Effector memory CD8-positive, alpha-beta T cell (primary cell): ENCODE data around the gene GRID2IP.
A peak's percentile ranks its signal among the peaks of the same experiment; 100 is the strongest.

ENCODE experiments used
- ATAC-seq: fragments of 150-1000 bp; cut with Tn5 transposase; replicated peaks from 2 replicates; pipeline ENCODE4 v1.10.0; 2021; ENCODE audit warnings: mild to moderate bottlenecking, moderate library complexity
- DNase-seq, 3 experiments: peaks; one replicate each; pipeline ENCODE4 v3.0.0; 2021
- H3K27ac Mint-ChIP-seq, 2 donors: one replicate each; pipeline ENCODE4 v1.8.0; 2022; ENCODE audit warnings: mild to moderate bottlenecking in 2 of 2, mixed read lengths in 2 of 2, moderate library complexity in 2 of 2
- H3K27me3 Mint-ChIP-seq, 2 donors: one replicate each; pipeline ENCODE4 v1.8.0; 2022; ENCODE audit warnings: mixed read lengths in 2 of 2
- H3K36me3 Mint-ChIP-seq: one replicate; pipeline ENCODE4 v1.8.0; 2022; ENCODE audit warnings: mild to moderate bottlenecking, moderate library complexity, mixed read lengths; ENCODE audit not compliant: insufficient read depth
- H3K4me1 Mint-ChIP-seq, 2 donors: one replicate each; pipeline ENCODE4 v1.8.0; 2022; ENCODE audit warnings: low read depth in 2 of 2, mixed read lengths in 2 of 2
- H3K4me3 Mint-ChIP-seq, 2 donors: one replicate each; pipeline ENCODE4 v1.8.0; 2022; ENCODE audit warnings: mild to moderate bottlenecking in 2 of 2, mixed read lengths in 2 of 2, moderate library complexity in 2 of 2
- H3K9me3 Mint-ChIP-seq, 2 donors: one replicate each; pipeline ENCODE4 v1.8.0; 2022; ENCODE audit warnings: mixed read lengths in 2 of 2

GRID2IP gene

GRCh38 chr7:6576024-6576866 is 25.0 kb upstream of the GRID2IP start:
- no peak for ATAC-seq
- H3K9me3 Mint-ChIP-seq, result no peaks in the 10 kb centered on the region
- DNase-seq, result no peak
- peaks cover 6 to 10% of the 10 kb centered on the region in 2 donors for H3K27me3 Mint-ChIP-seq
- peak overlapping the region; percentile 86 to 87 for H3K4me3 Mint-ChIP-seq
- H3K4me1 Mint-ChIP-seq, result peaks cover 5 to 13% of the 10 kb centered on the region in 2 donors
- H3K36me3 Mint-ChIP-seq, result peaks cover 16% of the 10 kb centered on the region
- H3K27ac Mint-ChIP-seq, result peak overlapping the region; percentile 38 to 96

DNA sequence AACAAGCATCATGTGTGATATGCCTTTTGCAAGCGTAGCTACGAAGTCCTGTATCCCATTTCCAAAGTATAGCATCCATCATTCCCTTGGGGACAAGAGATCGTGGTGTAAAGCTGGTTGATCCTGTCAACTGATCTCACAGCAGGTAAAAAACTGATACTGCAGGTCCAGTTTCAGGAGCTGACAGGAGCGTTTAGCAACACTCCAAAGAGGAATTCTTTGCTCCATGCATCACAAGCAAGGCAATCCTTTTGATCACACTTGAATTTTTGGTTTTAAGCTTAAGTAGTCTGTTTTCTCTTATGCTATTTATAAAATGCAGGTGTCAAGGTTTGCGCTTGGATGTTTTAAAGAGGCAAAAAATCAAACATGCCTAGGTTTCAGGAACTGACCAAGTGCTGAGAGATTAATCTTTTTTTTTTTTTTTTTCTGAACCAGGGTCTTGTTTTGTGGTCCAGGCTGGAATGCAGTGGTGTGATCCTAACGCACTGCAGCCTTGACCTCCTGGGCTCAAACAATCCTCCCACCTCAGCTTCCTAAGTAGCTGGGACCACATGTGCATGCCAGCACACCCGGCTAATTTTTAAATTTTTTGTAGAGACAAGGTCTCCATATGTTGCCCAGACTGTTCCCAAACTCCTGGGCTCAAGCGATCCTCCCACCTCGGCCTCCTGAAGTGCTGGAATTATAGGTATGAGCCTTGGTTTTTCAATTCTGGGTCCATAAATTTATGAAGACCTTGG is 24.2 kb upstream of the GRID2IP start:
- ATAC-seq, result no peak

GRCh38 chr7:6571160-6571779 is 20.0 kb upstream of the GRID2IP start:
- H3K4me1 Mint-ChIP-seq, result peaks cover 0 to under 1% of the 10 kb centered on the region in 2 donors
- H3K9me3 Mint-ChIP-seq, result no peaks in the 10 kb centered on the region
- H3K4me3 Mint-ChIP-seq, result no peak overlapping the region
- no peaks in the 10 kb centered on the region for H3K36me3 Mint-ChIP-seq
- H3K27ac Mint-ChIP-seq, result no peak overlapping the region
- H3K27me3 Mint-ChIP-seq, result peaks cover 14 to 23% of the 10 kb centered on the region in 2 donors
- no peak for DNase-seq
- no peak for ATAC-seq

More for the DNA sequence above, 24.2 kb upstream of the GRID2IP start:
- Mint-ChIP-seq H3K9me3 (no peaks in the 10 kb centered on the region), H3K27ac (no peak overlapping the region), H3K4me1 (peaks cover 5 to 13% of the 10 kb centered on the region in 2 donors), H3K36me3 (peaks cover 11% of the 10 kb centered on the region), H3K27me3 (peaks cover 6 to 10% of the 10 kb centered on the region in 2 donors), H3K4me3 (no peak overlapping the region)
- no peak for DNase-seq

DNA sequence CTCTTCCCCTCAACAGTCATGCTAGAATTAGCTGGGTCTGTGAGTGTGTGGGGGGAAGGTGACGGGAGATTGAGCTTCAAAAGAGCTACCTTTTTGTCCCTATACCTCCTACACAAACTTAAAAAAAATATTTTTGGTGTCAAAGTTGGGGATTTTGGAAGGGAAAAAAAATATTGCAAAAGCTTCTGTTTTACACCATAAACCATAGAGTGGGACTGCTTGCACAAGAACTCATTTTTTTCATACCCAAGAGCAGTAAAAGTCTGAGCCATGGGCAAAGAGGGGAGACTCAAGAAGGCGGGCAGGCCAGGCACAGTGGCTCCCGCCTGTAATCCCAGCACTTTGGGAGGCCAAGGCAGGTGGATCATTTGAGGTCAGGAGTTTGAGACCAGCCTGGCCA is 16.6 kb upstream of the GRID2IP start:
- H3K9me3 Mint-ChIP-seq, result no peaks in the 10 kb centered on the region
- DNase-seq, result no peak
- no peak for ATAC-seq
- H3K36me3 Mint-ChIP-seq, result no peaks in the 10 kb centered on the region
- no peak overlapping the region for H3K4me3 Mint-ChIP-seq
- peaks cover 14 to 21% of the 10 kb centered on the region in 2 donors for H3K27me3 Mint-ChIP-seq
- H3K27ac Mint-ChIP-seq, result no peak overlapping the region
- H3K4me1 Mint-ChIP-seq, result peaks cover 0 to 1% of the 10 kb centered on the region in 2 donors

DNA sequence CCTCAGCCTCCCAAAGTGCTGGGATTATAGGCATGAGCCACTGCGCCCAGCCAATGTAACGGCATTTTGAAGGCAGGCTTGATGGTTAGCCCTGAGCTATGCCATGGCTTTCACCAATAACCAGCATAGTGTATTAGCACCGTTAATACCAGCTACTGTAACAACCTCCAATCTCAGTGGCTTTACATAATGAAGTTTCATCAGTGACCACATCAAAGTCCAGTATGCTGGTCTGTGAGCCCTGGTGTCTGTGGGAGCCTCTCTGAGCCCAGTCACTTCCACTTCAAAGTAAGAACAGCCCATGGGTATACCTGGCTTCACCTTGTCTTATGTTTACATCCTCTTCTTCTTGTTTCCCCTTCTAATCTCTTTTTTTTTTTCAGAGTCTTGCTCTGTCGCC is 14.4 kb upstream of the GRID2IP start:
- ATAC-seq (no peak), DNase-seq (no peak)
- Mint-ChIP-seq H3K36me3 (no peaks in the 10 kb centered on the region), H3K4me3 (no peak overlapping the region), H3K27ac (peak overlapping the region in 1 of 2 donors; percentile 62), H3K27me3 (peaks cover 9 to 13% of the 10 kb centered on the region in 2 donors), H3K4me1 (peaks cover 0 to 1% of the 10 kb centered on the region in 2 donors), H3K9me3 (no peaks in the 10 kb centered on the region)

GRCh38 chr7:6563936-6564770 is 12.9 kb upstream of the GRID2IP start:
- no peak overlapping the region for H3K27ac Mint-ChIP-seq
- H3K4me3 Mint-ChIP-seq, result no peak overlapping the region
- ATAC-seq (no peak), DNase-seq (no peak)
- peaks cover 0 to 1% of the 10 kb centered on the region in 2 donors for H3K4me1 Mint-ChIP-seq
- peaks cover 18 to 19% of the 10 kb centered on the region in 2 donors for H3K27me3 Mint-ChIP-seq
- no peaks in the 10 kb centered on the region for H3K36me3 Mint-ChIP-seq
- H3K9me3 Mint-ChIP-seq, result no peaks in the 10 kb centered on the region

- DNase-seq (no peak), ATAC-seq (no peak)
- Mint-ChIP-seq H3K27ac (no peak overlapping the region), H3K4me1 (peaks cover 0 to 1% of the 10 kb centered on the region in 2 donors), H3K9me3 (no peaks in the 10 kb centered on the region), H3K27me3 (peaks cover 10 to 11% of the 10 kb centered on the region in 2 donors), H3K36me3 (no peaks in the 10 kb centered on the region), H3K4me3 (no peak overlapping the region)
Observed at GRCh38 chr7:6562106-6562505, 10.8 kb upstream of the GRID2IP start.

DNA sequence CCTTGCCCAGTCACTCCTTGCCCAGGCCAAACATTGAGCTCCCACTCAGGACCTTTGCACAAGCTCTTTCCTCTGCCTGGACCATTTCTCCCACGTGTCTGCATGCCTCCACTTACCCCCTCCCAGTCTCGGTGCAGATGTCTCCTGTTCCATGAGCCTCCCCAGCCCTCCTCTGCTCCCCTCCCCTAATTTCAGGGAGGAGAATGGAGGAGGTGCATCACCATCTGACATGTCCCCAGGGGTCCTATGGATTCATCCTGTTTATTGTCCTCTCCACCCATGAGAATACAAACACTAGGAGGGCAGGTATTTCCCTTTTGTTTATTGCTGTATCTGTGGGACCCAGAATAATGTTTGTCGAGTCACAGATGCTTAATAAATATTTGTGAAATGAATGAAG is 8.6 kb upstream of the GRID2IP start:
- peaks cover 10 to 11% of the 10 kb centered on the region in 2 donors for H3K27me3 Mint-ChIP-seq
- H3K27ac Mint-ChIP-seq, result no peak overlapping the region

DNA sequence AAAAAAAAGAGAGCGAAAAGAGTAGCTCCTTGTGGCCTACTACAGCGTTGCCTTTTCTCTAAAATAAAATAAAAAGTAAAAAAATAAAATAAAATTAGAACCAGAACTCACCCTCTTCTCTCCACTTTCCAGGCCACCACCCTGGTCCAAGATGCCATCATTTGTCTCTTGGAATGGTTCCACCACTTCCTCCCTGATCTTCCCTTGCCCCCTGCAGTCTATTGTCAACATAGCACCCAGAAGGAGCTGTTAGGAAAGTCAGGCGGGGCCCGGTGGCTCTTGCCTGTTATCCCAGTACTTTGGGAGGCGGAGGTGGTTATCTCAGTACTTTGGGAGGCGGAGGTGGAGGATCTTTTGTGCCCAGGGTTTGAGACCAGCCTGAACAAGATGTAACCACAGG is 7.6 kb upstream of the GRID2IP start:
- peak in 1 of 3 experiments; percentile 16 for DNase-seq
- H3K36me3 Mint-ChIP-seq, result no peaks in the 10 kb centered on the region
- peaks cover 0 to 2% of the 10 kb centered on the region in 2 donors for H3K4me1 Mint-ChIP-seq
- ATAC-seq, result peak; percentile 27
- no peak overlapping the region for H3K27ac Mint-ChIP-seq
- no peaks in the 10 kb centered on the region for H3K9me3 Mint-ChIP-seq
- peaks cover 10 to 11% of the 10 kb centered on the region in 2 donors for H3K27me3 Mint-ChIP-seq
- no peak overlapping the region for H3K4me3 Mint-ChIP-seq

More for the DNA sequence above, 8.6 kb upstream of the GRID2IP start:
- peaks cover 0 to 2% of the 10 kb centered on the region in 2 donors for H3K4me1 Mint-ChIP-seq
- H3K36me3 Mint-ChIP-seq, result no peaks in the 10 kb centered on the region
- H3K9me3 Mint-ChIP-seq, result no peaks in the 10 kb centered on the region
- no peak for DNase-seq
- no peak overlapping the region for H3K4me3 Mint-ChIP-seq
- ATAC-seq, result no peak

DNA sequence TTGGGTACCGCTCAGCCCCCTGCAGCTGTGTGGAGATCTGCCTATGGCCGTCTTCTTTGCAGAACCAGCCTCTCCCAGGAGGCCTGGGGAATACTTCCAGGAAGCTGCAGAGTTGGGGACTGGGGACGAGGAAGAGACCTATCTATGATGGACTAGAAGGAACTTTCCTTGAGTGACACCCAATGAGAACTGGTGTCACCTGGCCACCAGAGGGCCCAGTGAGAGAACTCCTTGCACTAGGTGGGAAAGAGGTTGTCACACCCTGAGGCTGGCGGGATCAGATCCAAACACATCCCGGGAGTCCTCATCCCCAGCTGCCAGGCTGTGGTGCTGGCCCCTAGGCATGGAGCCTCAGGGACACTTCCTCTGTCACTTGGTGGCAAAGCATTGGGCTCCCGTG is 4.9 kb upstream of the GRID2IP start:
- H3K27ac Mint-ChIP-seq, result no peak overlapping the region
- ATAC-seq (no peak), DNase-seq (no peak)
- peaks cover 10 to 11% of the 10 kb centered on the region in 2 donors for H3K27me3 Mint-ChIP-seq
- peaks cover 0 to 2% of the 10 kb centered on the region in 2 donors for H3K4me1 Mint-ChIP-seq
- no peaks in the 10 kb centered on the region for H3K36me3 Mint-ChIP-seq
- no peak overlapping the region for H3K4me3 Mint-ChIP-seq
- H3K9me3 Mint-ChIP-seq, result no peaks in the 10 kb centered on the region

DNA sequence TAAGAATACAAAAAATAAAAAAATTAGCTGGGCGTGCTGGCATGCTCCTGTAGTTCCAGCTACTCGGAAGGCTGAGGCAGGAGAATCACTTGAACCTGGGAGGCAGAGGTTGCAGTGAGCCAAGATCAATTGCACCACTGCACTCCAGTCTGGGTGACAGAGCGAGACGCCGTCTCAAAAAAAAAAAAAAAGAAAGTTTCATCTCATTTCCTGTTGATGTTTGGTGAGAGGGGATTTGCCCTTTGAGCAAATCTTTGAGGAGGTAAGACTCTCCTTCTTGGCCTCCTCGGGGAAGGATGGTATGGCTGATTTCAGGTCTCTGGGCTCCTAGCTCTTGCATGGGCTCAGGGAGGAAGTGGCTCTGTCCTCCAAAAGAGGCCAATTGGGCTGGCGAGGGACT is 3.6 kb upstream of the GRID2IP start:
- Mint-ChIP-seq H3K9me3 (no peaks in the 10 kb centered on the region), H3K36me3 (no peaks in the 10 kb centered on the region), H3K27me3 (peaks cover 5 to 6% of the 10 kb centered on the region in 2 donors), H3K27ac (no peak overlapping the region), H3K4me1 (peaks cover 0 to 2% of the 10 kb centered on the region in 2 donors), H3K4me3 (peak overlapping the region in 1 of 2 donors; percentile 36)
- DNase-seq (no peak), ATAC-seq (no peak)

DNA sequence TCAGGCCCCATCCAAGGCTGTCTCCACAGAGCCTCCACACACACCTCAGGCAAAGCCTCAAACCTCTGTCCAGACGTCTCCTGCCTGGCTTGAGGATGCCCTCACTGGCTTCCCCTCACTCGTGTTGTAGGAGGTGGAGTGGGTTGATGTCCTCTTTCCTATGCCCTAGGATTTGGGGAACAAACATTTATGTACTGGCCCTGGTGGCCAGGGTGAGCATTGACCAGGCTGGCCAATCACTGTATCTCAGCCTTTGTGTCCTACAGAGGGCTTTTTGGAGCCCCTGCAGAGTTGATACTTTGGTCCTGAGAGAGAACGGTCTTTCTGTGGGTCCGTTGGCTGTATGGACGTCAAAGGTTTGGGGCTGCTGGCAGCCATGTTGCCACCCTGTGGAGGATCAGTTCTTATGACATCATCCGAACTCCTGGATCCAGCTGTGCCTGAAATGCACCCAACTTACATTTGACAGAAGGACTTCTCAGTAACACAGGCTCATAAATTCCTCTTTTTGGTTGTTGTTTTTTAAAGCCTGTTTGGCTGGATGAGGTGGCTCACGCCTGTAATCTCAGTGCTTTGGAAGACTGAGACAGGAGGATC is 2.3 kb upstream of the GRID2IP start:
- Mint-ChIP-seq H3K4me3 (no peak overlapping the region), H3K36me3 (no peaks in the 10 kb centered on the region), H3K27me3 (no peaks in the 10 kb centered on the region), H3K27ac (no peak overlapping the region), H3K4me1 (peaks cover 0 to 2% of the 10 kb centered on the region in 2 donors), H3K9me3 (no peaks in the 10 kb centered on the region)
- DNase-seq, result no peak
- ATAC-seq, result no peak
